Lung (tissue), 12 donors: ENCODE data around the gene PRKX. TPM values are rescaled to one million over a fixed set of nuclear protein-coding genes. Genes with fewer than 3 reads are reported as not detected.
"Not testable (repeated sequence)": the region's sequence is repeated elsewhere in the genome, so short reads cannot be mapped to it uniquely, and the experiment has no call there.

Source experiments
- ATAC-seq: fragments of 200-7000 bp; cut with Tn5 transposase; one replicate; pipeline ENCODE4 v1.9.1; 2020; ENCODE audit warnings: moderate number of reproducible peaks; ENCODE audit not compliant: insufficient read depth, low FRiP score
- DNase-seq, 3 donors: peaks; one replicate each; pipeline ENCODE4 v3.0.0-alpha.2; 2013 to 2017
- H3K27ac ChIP-seq, 2 donors: one replicate each; pipeline ENCODE4 v1.5.1; 2013; ENCODE audit warnings: mild to moderate bottlenecking in 2 of 2, moderate library complexity in 2 of 2, control low read depth in 1 of 2, inconsistent platforms in 1 of 2, low read depth in 1 of 2, low read length in 1 of 2
- H3K27me3 ChIP-seq, 3 donors: one replicate each; pipeline ENCODE4 v1.5.1; 2013; ENCODE audit warnings: low read length in 2 of 3; ENCODE audit not compliant: control insufficient read depth in 3 of 3, insufficient read depth in 3 of 3
- H3K36me3 ChIP-seq, 4 donors: one replicate each; pipeline ENCODE4 v1.5.1; 2013; ENCODE audit warnings: low read length in 4 of 4, mild to moderate bottlenecking in 1 of 4, moderate library complexity in 1 of 4; ENCODE audit not compliant: control insufficient read depth in 4 of 4, insufficient read depth in 4 of 4
- H3K4me1 ChIP-seq, 5 donors: one replicate each; pipeline ENCODE4 v1.5.1; 2013; ENCODE audit warnings: low read length in 5 of 5, mild to moderate bottlenecking in 2 of 5, moderate library complexity in 1 of 5; ENCODE audit not compliant: control insufficient read depth in 5 of 5, insufficient read depth in 5 of 5
- H3K4me3 ChIP-seq: one replicate; pipeline ENCODE4 v1.5.1; 2013; ENCODE audit warnings: mild to moderate bottlenecking, control low read depth, moderate library complexity
- H3K9ac ChIP-seq, 2 donors: one replicate each; pipeline ENCODE4 v1.5.1; 2013; ENCODE audit warnings: low read length in 2 of 2, control low read depth in 1 of 2; ENCODE audit not compliant: insufficient read depth in 1 of 2
- H3K9me3 ChIP-seq, 4 donors: one replicate each; pipeline ENCODE4 v1.5.1; 2013; ENCODE audit warnings: low read length in 3 of 4, mild to moderate bottlenecking in 1 of 4, moderate library complexity in 1 of 4; ENCODE audit not compliant: control insufficient read depth in 4 of 4, insufficient read depth in 3 of 4
- CTCF ChIP-seq: IDR thresholded peaks from 2 replicates; pipeline ENCODE4 v1.5.1; 2012; ENCODE audit warnings: mild to moderate bottlenecking; ENCODE audit errors: control extremely low read depth, extremely low read depth
- WGBS, 2 donors: extraction: QIAGEN DNeasy Blood & Tissue Kit; methylation state at CpG; one replicate each; pipeline ENCODE4 v1.1.7; 2013; 5-methylcytosine and 5-hydroxymethylcytosine counted together
- polyA plus RNA-seq, 2 donors: library from polyadenylated mRNA; stranded (reverse); fragments of 200-250 nt; gene quantifications; one replicate each; pipeline ENCODE4 v1.2.1, GENCODE V29; 2013
- total RNA-seq, 2 donors: library from RNA; depleted of rRNA in 1 of 2; stranded (reverse); fragments of >200 nt in 1 of 2; gene quantifications; one replicate each; pipeline ENCODE4 v1.2.1, GENCODE V29; 2014 to 2021
- donor health status: control.
- donor health status: control.
- donor health status: Bipolar disorder and iron deficiency.
- donor health status: healthy.
- donor health status: DM: yes; HTN: yes; CAD: no.

The PRKX gene
- total and polyA plus RNA-seq, 4 donors, result 5.5 to 16.3 (median 8.5) TPM

GRCh38 chrX:3734456-3734855 is 21.0 kb upstream of the PRKX start:
- not testable (repeated sequence) for DNase-seq, H3K9ac ChIP-seq, H3K4me1 ChIP-seq, ATAC-seq, H3K27ac ChIP-seq, H3K4me3 ChIP-seq, H3K9me3 ChIP-seq, H3K36me3 ChIP-seq
- WGBS, 2 donors, result 88% methylated on average over 4 of the region's 4 CpGs
- H3K27me3 ChIP-seq, result peaks cover 0 to 29% (median 2%) of the 10 kb centered on the region in 3 donors

DNA sequence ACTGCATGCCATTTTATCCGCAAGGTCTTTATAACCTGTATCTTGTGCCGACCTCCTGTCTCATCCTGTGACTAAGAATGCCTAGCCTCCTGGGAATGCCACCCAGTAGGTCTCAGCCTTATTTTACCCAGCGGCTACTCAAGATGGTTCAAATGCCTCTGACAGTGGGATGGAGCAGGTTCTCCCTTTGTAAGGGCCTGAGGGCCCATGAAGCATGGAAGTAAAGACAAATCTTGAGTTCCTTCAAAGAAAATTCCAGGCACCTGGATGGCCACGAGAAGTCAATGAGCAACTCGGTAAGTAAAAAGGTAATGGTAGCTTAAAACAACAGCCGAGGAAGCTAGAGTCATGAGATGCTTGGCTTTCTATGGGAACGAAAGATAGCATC is 19.6 kb upstream of the PRKX start:
- no peak for TF ChIP-seq CTCF
- Histone ChIP-seq H3K27ac (no peak overlapping the region), H3K9ac (no peak overlapping the region), H3K4me3 (no peak overlapping the region), H3K27me3 (peaks cover 0 to 29% (median 2%) of the 10 kb centered on the region in 3 donors), H3K36me3 (no peaks in the 10 kb centered on the region), H3K9me3 (no peaks in the 10 kb centered on the region), H3K4me1 (no peaks in the 10 kb centered on the region)
- no peak for DNase-seq
- 94 to 98% methylated on average over 7 of the region's 7 CpGs for WGBS, 2 donors
- no peak for ATAC-seq

GRCh38 chrX:3732326-3733042 is 19.0 kb upstream of the PRKX start:
- WGBS, 2 donors, result 93 to 98% methylated on average over 13 to 15 of the region's 15 CpGs
- H3K36me3 ChIP-seq, H3K9ac ChIP-seq, H3K9me3 ChIP-seq, DNase-seq, ATAC-seq, H3K4me3 ChIP-seq, H3K27ac ChIP-seq, H3K4me1 ChIP-seq: not testable (repeated sequence)
- peaks cover 0 to 31% (median 2%) of the 10 kb centered on the region in 3 donors for H3K27me3 ChIP-seq

- H3K27me3 ChIP-seq, result peaks cover 0 to 23% (median 0%) of the 10 kb centered on the region in 3 donors
- no peak overlapping the region for H3K4me3 ChIP-seq
- 50 to 75% methylated on average over 9 of the region's 9 CpGs for WGBS, 2 donors
- H3K27ac ChIP-seq, result no peak overlapping the region
- H3K9me3 ChIP-seq, result peaks cover 0 to 2% (median 0%) of the 10 kb centered on the region in 4 donors
- TF ChIP-seq CTCF, result no peak
- no peak overlapping the region for H3K9ac ChIP-seq
- no peaks in the 10 kb centered on the region for H3K36me3 ChIP-seq
- H3K4me1 ChIP-seq, result peaks cover 0 to 1% (median 0%) of the 10 kb centered on the region in 5 donors
- DNase-seq, result no peak
- ATAC-seq, result no peak
Measured at GRCh38 chrX:3728454-3728853, 15.0 kb upstream of the PRKX start.

- not testable (repeated sequence) for H3K27ac ChIP-seq, H3K9ac ChIP-seq, DNase-seq, H3K9me3 ChIP-seq, H3K4me1 ChIP-seq, H3K4me3 ChIP-seq, H3K36me3 ChIP-seq, ATAC-seq
- WGBS, 2 donors, result 90% methylated on average over 9 of the region's 9 CpGs
- H3K27me3 ChIP-seq, result peaks cover 0 to 34% (median 4%) of the 10 kb centered on the region in 3 donors
Measured at GRCh38 chrX:3723460-3723859, 10.0 kb upstream of the PRKX start.
